ENCODE data around the gene POLR1E. TPM values are rescaled to one million over a fixed set of nuclear protein-coding genes. Genes with fewer than 3 reads are reported as not detected.

POLR1E gene
- total RNA-seq, 1 experiment from 2014 or later: 45.8 TPM

- no peaks in the 10 kb centered on the region for H4K20me1 ChIP-seq (ENCODE audit: control insufficient read depth, insufficient read depth, insufficient read length)
- no peak overlapping the region for H3K9ac ChIP-seq (ENCODE audit: extremely low read depth, insufficient read length, low read length)
- no peak overlapping the region for H4K8ac ChIP-seq (replicated peaks; ENCODE audit: insufficient read length, low read depth, low read length)
Observed at GRCh38 chr9:37449862-37450632, 35.7 kb upstream of the POLR1E start.

More at GRCh38 chr9:37449862-37450632, 35.7 kb upstream of the POLR1E start:
- Histone ChIP-seq H3K56ac (ENCODE audit: insufficient read length, low read depth, low read length) (no peak overlapping the region), H2AFZ (ENCODE audit: low read length) (no peak overlapping the region), H2BK15ac (ENCODE audit: low read depth, low read length) (no peak overlapping the region), H3K4ac (ENCODE audit: low read depth, low read length) (no peak overlapping the region), H3T11ph (ENCODE audit: low read length) (no peak overlapping the region), H3K27me3 (ENCODE audit: insufficient read depth, low read length) (no peaks in the 10 kb centered on the region), H2AK5ac (ENCODE audit: insufficient read length, low read length) (no peak overlapping the region), H3K14ac (ENCODE audit: insufficient read depth, low read length) (no peak overlapping the region), H4K91ac (ENCODE audit: insufficient read length, low read depth, low read length) (no peak overlapping the region), H3K18ac (ENCODE audit: insufficient read length, low read depth, low read length) (no peak overlapping the region), H3K27ac (ENCODE audit: insufficient read length, low read depth, low read length) (no peak overlapping the region), H3K9me3 (ENCODE audit: control insufficient read depth, low read depth, low read length) (no peaks in the 10 kb centered on the region), H2BK5ac (ENCODE audit: insufficient read length, low read length) (no peak overlapping the region), H2BK120ac (ENCODE audit: low read depth, low read length, poor library complexity, severe bottlenecking) (no peak overlapping the region), H2BK12ac (ENCODE audit: insufficient read length, low read depth, low read length) (no peak overlapping the region), H3K23ac (ENCODE audit: insufficient read length, low read depth, low read length) (no peak overlapping the region), H3K79me2 (ENCODE audit: insufficient read depth, low read length) (peaks cover 11% of the 10 kb centered on the region), H3K23me2 (ENCODE audit: insufficient read length, low read depth, low read length, poor library complexity, severe bottlenecking) (no peaks in the 10 kb centered on the region), H3K4me2 (ENCODE audit: insufficient read depth, insufficient read length, low read length) (no peak overlapping the region), H4K5ac (ENCODE audit: insufficient read length, low read depth, low read length) (no peak overlapping the region), H3K4me1 (ENCODE audit: insufficient read depth, low read length) (no peaks in the 10 kb centered on the region), H3K79me1 (ENCODE audit: insufficient read depth, low read depth, low read length, poor library complexity, severe bottlenecking) (peaks cover 16% of the 10 kb centered on the region), H2BK20ac (ENCODE audit: low read depth, low read length, poor library complexity, severe bottlenecking) (no peak overlapping the region)
- WGBS (ENCODE audit: extremely low coverage, insufficient read length, low lambda C conversion rate): no CpG with 5 or more reads among the region's 12 CpGs
- H3K27me3 Mint-ChIP-seq (ENCODE audit: low read depth): no peaks in the 10 kb centered on the region; the same call in 1 of the 2 replicates
- H3K36me3 Mint-ChIP-seq (ENCODE audit: insufficient read depth in 1 of 3, low read depth in 3 of 3): peaks cover 12 to 21% (median 16%) of the 10 kb centered on the region in 3 experiments; a peak in 6 of 7 replicates
- TF ChIP-seq CTCF (conservative IDR thresholded peaks at IDR 0.05): no peak
- H3K4me3 Mint-ChIP-seq: no peak overlapping the region
- no peak for DNase-seq
- H3K4me1 Mint-ChIP-seq: peaks cover 12 to 28% of the 10 kb centered on the region in 2 experiments
- peaks cover 0 to 2% of the 10 kb centered on the region in 2 experiments; a peak in 1 of 5 replicates for H3K9me3 Mint-ChIP-seq
- H3K27ac Mint-ChIP-seq: peak overlapping the region; percentile 16 to 92 (median 42); a peak in 4 of 7 replicates
